Left forelimb (tissue), 1 donor: ENCODE results near the gene SPRED1.

ENCODE experiments used
- DNase-seq: peaks from one replicate; pipeline ENCODE4 v3.0.0-alpha.2; 2018; ENCODE audit warnings: low spot score

The SPRED1 gene

GRCh38 chr15:38281031-38281430 is 28.4 kb downstream of the SPRED1 start:
- DNase-seq: no peak

- DNase-seq: no peak
These were observed 30.4 kb downstream of the SPRED1 start for GRCh38 chr15:38283010-38283409.

DNA sequence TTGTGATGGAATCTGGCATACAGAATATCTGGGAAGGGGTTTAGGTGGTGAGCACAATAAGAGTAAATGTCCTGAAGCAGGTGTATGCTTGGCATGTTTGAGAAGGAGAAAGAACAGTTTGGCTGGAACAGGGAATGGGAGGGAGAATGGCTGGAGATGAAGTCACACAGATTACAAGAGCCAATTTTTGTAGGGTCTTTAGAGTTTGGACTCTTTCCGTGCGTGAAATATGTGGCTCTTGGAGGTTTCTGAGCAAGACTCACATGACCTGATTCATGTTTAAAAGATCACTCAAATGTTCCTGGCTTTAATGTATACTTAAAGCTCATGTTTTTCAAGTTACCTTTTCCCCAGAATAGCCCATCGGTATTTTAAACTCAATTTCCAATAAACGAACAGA is 32.8 kb downstream of the SPRED1 start:
- no peak for DNase-seq

DNA sequence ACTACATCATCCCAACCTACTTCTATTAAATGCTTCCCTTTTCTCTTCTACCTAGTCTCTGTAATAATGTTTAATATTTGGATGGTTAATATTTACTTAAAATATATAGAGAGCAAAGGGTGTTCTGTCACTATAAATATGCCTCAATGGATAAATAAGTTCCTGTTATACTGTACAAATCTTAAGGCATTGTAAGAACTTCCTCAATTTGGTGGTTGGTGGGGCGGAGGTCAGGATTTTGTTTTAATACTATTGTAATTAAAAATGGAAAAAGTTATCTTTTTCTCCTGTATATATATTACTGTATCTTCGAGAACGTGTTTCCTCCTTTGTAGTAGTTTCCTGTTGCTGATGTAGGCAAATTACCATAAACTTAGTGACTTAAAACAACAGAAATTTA is 41.5 kb downstream of the SPRED1 start:
- no peak for DNase-seq

GRCh38 chr15:38297623-38298388 is 45.2 kb downstream of the SPRED1 start:
- no peak for DNase-seq

GRCh38 chr15:38299216-38299615 is 46.6 kb downstream of the SPRED1 start:
- no peak for DNase-seq

DNA sequence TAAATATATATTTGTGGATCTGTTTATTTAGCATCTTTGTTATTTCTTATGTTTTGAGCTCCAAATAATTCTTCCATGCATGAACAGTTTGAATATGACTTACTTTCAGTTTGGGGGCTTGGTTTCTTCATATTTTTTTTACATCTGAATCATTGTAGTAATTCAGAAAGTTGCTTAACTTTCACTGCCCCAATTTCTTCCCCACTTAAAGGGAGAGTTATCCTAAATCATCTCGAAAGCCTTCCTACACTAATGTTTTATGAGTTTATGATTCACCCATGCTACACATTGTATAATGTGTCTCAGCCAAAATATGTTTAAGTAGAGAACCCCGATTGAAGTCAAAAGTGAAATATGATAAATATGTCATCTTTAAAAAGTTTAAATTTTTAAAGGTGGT is 47.8 kb downstream of the SPRED1 start:
- DNase-seq: no peak

DNA sequence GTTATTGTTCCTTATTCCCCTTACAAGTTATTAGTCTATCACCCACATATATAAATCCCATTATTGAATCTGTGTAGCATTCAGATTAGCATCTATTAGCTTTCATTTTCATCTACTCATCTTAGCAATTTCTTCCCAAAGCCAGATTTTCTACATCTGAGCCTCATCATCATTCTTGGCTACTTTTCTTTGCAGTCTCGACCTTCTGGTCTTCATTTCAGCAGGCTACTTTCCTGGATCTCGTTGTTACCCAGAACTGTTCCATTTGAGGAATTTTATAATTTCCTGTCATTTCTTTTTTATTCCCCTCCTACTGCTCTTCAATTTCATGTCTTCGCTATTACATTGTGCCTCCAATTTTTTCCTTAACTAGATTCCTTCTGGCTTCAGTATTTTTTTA is 51.8 kb downstream of the SPRED1 start:
- DNase-seq: no peak

DNA sequence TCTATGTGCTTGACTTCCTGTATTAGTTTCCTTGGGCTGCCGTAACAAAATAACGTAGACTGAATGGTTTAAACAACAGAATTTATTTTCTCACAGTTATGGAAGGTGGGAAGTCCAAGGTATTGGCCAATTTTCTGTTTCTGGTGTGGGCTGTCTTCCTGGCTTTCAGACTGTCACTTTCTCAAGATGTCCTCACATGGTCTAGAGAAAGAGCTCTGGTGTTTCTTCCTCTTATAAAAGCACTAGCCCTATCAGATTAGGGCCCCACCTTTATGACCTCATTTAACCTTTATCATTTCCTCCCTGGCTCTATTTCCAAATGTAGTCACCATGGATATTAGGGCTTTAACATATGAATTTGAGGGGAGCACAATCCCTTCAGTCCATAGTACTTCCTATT is 54.6 kb downstream of the SPRED1 start:
- DNase-seq: no peak

- no peak for DNase-seq
These were observed 55.4 kb downstream of the SPRED1 start for GRCh38 chr15:38307861-38308641.

GRCh38 chr15:38308797-38309196 is 56.2 kb downstream of the SPRED1 start:
- DNase-seq: no peak

DNA sequence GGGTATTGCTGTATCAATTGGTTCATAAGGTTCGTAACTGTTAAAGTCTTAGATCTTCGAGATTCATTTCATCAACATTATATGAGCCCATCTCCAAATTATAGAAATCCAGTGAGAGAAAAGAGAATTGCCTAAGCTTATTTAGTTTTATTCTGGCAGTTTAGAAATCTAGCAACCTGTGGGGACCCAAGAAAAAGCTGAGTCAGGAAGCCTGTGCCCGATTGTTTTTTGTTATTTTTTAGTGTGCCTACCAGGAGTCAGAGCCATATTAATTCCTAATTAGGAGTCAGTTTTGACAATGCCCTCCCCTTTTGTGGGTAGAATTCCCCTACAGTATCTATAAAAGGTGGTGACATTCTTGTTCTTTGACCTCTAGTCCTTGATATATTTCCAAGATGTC is 59.6 kb downstream of the SPRED1 start:
- DNase-seq: no peak

DNA sequence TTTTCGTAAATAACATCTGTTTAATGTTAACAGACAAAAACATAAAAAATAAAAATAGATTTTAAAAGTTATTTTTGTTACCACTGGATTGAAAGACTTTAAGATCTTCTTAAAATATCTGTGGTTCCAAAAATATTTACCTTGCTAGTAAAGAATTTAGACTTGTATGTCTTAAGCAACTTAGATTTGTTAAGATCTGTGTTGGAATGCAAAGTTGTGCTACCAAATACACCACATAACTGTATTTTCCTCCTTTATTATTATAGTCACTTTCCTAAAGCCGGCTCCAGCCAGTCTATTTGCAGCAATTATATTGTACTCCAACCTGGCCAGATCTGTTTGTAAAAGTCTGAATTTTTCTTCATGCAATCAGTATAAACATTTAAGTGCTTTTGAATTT is 63.7 kb downstream of the SPRED1 start:
- DNase-seq: no peak

- DNase-seq: no peak
These were observed 67.5 kb downstream of the SPRED1 start for GRCh38 chr15:38320181-38320580.

DNA sequence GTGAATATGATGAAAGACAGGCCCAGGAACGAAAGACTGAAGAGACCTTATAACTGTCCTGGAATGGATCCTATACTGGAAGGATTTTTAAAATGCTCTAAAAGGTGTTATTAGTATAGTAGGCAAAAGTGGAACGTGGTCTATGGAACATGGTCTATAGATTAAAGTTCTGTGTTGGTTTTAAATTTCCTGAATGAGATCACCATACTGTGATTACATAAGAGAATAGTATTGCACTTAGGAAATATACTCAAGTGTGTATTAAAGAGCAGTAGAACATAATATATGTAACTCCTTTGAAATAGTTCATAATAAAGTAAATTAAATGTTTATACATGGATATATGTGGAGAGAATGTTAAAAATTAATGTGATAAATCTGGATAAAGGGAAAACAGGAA is 68.2 kb downstream of the SPRED1 start:
- DNase-seq: no peak

GRCh38 chr15:38323895-38324294 is 71.3 kb downstream of the SPRED1 start:
- no peak for DNase-seq

GRCh38 chr15:38324939-38325647 is 72.5 kb downstream of the SPRED1 start:
- no peak for DNase-seq

GRCh38 chr15:38325648-38325990 is 73.0 kb downstream of the SPRED1 start:
- no peak for DNase-seq

- DNase-seq: no peak
These were observed 80.1 kb downstream of the SPRED1 start for GRCh38 chr15:38332711-38333110.

- no peak for DNase-seq
These were observed 82.5 kb downstream of the SPRED1 start for GRCh38 chr15:38335116-38335515.

- no peak for DNase-seq
These were observed 91.7 kb downstream of the SPRED1 start for GRCh38 chr15:38344351-38344750.

GRCh38 chr15:38349251-38349650 is 96.6 kb downstream of the SPRED1 start:
- DNase-seq: no peak

- no peak for DNase-seq
These were observed 98.8 kb downstream of the SPRED1 start for GRCh38 chr15:38351466-38351865.
